Measurements from ENCODE around the gene SLIT1. TPM values are rescaled to one million over a fixed set of nuclear protein-coding genes. Genes with fewer than 3 reads are reported as not detected.

SLIT1 gene
- total RNA-seq, 4 donors from 2014 or later = under 0.01 to 0.78 (median 0.15) TPM

DNA sequence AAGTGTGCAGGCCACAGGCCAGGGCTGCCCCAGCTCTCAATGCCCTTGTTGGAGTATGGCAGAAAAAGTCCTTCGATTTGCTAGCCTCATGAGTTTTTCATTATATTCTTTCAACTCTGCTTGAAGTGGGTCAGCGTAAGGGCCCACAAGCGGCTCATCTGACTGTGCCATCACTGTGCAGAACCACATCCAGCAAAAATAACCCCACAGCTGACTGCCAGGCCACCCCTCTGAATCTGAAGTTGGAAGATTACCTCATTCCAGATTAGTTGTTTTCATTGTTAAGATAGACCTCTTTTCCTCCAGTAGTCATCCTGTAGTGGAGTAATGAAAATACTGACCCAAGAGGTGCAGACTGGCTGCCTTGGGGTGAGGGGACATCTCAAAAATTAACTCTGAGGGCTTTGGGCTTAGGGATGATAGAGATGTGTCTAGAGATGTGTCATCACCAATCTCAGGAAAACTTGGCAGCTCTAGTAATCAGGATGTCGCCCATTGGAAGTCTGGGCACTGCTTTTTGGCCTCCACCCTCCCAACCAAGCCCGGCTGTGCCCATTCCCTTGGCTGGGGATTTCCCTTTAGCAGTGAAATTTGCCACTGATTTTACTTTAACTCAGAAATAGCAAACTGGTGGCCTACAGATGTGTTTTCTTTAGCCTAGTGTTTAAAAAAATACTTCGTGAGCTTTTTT is 189.3 kb downstream of the SLIT1 start:
- H3K36me3 ChIP-seq = no peaks in the 10 kb centered on the region
- TF ChIP-seq POLR2A (IDR thresholded peaks at IDR 0.05) = no peak
- TF ChIP-seq, protein P1, sequence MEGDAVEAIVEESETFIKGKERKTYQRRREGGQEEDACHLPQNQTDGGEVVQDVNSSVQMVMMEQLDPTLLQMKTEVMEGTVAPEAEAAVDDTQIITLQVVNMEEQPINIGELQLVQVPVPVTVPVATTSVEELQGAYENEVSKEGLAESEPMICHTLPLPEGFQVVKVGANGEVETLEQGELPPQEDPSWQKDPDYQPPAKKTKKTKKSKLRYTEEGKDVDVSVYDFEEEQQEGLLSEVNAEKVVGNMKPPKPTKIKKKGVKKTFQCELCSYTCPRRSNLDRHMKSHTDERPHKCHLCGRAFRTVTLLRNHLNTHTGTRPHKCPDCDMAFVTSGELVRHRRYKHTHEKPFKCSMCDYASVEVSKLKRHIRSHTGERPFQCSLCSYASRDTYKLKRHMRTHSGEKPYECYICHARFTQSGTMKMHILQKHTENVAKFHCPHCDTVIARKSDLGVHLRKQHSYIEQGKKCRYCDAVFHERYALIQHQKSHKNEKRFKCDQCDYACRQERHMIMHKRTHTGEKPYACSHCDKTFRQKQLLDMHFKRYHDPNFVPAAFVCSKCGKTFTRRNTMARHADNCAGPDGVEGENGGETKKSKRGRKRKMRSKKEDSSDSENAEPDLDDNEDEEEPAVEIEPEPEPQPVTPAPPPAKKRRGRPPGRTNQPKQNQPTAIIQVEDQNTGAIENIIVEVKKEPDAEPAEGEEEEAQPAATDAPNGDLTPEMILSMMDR (IDR thresholded peaks at IDR 0.05) = no peak
- H3K4me3 ChIP-seq (replicated peaks in 1 of 3) = no peak overlapping the region
- no peak for DNase-seq
- 75 to 90% methylated on average over 6 of the region's 6 CpGs for WGBS, 2 donors
- no peaks in the 10 kb centered on the region for H3K9me3 ChIP-seq
- no peaks in the 10 kb centered on the region for H3K27me3 ChIP-seq
- no peak overlapping the region for H3K27ac ChIP-seq
- H3K4me1 ChIP-seq = no peaks in the 10 kb centered on the region
- intact Hi-C loops (cut with DNase I) = no loop called here

GRCh38 chr10:96995851-96996250 is 189.9 kb downstream of the SLIT1 start:
- intact Hi-C loops (cut with DNase I) = no loop called here
- no peak for TF ChIP-seq POLR2A (IDR thresholded peaks at IDR 0.05)
- TF ChIP-seq, protein P1 (IDR thresholded peaks at IDR 0.05) = no peak
- H3K9me3 ChIP-seq = no peaks in the 10 kb centered on the region
- H3K27ac ChIP-seq = no peak overlapping the region
- no peaks in the 10 kb centered on the region for H3K27me3 ChIP-seq
- H3K36me3 ChIP-seq = no peaks in the 10 kb centered on the region
- no peak overlapping the region for H3K4me3 ChIP-seq (replicated peaks in 1 of 3)
- peak in 1 of 2 donors; percentile 14 for DNase-seq
- 24 to 54% methylated on average over 4 of the region's 4 CpGs for WGBS, 2 donors
- no peaks in the 10 kb centered on the region for H3K4me1 ChIP-seq

DNA sequence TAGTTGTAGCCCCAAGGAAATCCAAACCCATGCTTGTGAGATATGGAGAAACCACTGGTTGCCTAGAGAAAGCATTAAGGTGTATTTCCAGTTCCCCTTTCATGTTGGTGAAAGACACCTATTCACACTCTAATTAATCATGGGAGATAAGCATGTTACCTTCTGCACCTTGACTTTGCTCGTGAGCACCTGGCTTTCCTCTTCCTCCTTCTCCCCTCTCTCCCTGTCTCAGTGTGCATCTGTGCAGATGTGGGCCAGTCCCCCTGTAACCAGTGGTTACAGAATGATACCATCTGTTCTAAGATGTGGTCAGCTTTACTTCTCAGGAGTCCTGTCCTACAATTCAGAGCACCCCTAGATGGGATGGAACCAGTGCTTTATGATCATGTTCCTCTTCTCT is 193.0 kb downstream of the SLIT1 start:
- intact Hi-C loops (cut with DNase I) = no loop called here
- WGBS, 2 donors = 95 to 97% methylated on average over 1 of the region's 1 CpG
- H3K36me3 ChIP-seq = no peaks in the 10 kb centered on the region
- no peaks in the 10 kb centered on the region for H3K27me3 ChIP-seq
- no peak for DNase-seq
- H3K4me3 ChIP-seq (replicated peaks in 1 of 3) = no peak overlapping the region
- H3K4me1 ChIP-seq = no peaks in the 10 kb centered on the region
- H3K27ac ChIP-seq = no peak overlapping the region
- no peak for TF ChIP-seq POLR2A (IDR thresholded peaks at IDR 0.05)
- TF ChIP-seq, protein P1 (IDR thresholded peaks at IDR 0.05) = no peak
- no peaks in the 10 kb centered on the region for H3K9me3 ChIP-seq

DNA sequence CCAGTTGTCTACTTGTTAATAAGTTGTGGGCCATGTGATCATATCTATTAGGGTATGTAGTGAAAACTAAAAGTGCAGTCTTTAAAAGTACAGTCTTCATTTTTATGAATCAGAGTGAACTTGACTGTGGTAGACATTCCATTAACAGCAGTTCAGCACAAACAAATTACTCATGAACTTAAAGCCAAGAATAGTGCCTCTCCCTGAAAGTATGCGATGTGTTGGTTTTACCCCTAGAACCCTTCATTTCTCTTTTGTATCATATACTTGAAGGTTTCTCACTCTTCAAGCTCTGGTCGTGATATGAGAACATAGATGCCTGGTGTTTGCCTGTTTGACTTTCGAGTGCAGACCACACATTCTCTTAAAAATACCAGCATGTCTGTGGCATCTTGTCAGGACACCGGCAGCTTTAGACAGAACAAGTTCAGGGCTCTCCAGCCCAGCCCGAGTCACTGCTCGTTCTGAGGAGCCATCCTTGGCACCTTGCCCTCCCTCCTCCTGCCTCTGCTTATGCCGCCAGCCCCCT is 194.4 kb downstream of the SLIT1 start:
- intact Hi-C loops (cut with DNase I) = no loop called here
- Histone ChIP-seq H3K27ac (no peak overlapping the region), H3K4me1 (no peaks in the 10 kb centered on the region), H3K36me3 (no peaks in the 10 kb centered on the region), H3K9me3 (no peaks in the 10 kb centered on the region), H3K4me3 (replicated peaks in 1 of 3) (no peak overlapping the region), H3K27me3 (no peaks in the 10 kb centered on the region)
- DNase-seq = peak in 1 of 2 donors; percentile 27
- 47% methylated on average over 7 of the region's 7 CpGs for WGBS, 2 donors
- no peak for TF ChIP-seq POLR2A (IDR thresholded peaks at IDR 0.05)
- TF ChIP-seq, protein P1 (IDR thresholded peaks at IDR 0.05) = no peak

- Histone ChIP-seq H3K4me1 (no peaks in the 10 kb centered on the region), H3K4me3 (replicated peaks in 1 of 3) (no peak overlapping the region), H3K9me3 (no peaks in the 10 kb centered on the region), H3K36me3 (no peaks in the 10 kb centered on the region), H3K27me3 (no peaks in the 10 kb centered on the region), H3K27ac (no peak overlapping the region)
- WGBS, 2 donors = 80 to 84% methylated on average over 4 of the region's 4 CpGs
- intact Hi-C loops (cut with DNase I) = no loop called here
- DNase-seq = no peak
- TF ChIP-seq, protein P1 (IDR thresholded peaks at IDR 0.05) = no peak
These were observed 197.3 kb downstream of the SLIT1 start for GRCh38 chr10:96988426-96988825.

Measured in thyroid gland (tissue), 4 donors.